Prostate gland (tissue), 2 donors: Measurements from ENCODE around the gene FAM236C.
"Not testable (repeated sequence)": the region's sequence is repeated elsewhere in the genome, so short reads cannot be mapped to it uniquely, and the experiment has no call there.

Experiments
- CTCF ChIP-seq, 4 experiments: fragments of 200-600 bp in 2 of 4; fragments of 450-650 bp in 2 of 4; sonication (generic) in 2 of 4; IDR thresholded peaks; 1 replicate in 3 of 4; 2 replicates in 1 of 4; pipeline ENCODE4 v1.5.1; 2016 to 2019; ENCODE audit warnings: antibody characterized with exemption in 4 of 4, mild to moderate bottlenecking in 2 of 4, moderate library complexity in 2 of 4
- POLR2A ChIP-seq: fragments of 450-650 bp; IDR thresholded peaks from one replicate; pipeline ENCODE4 v1.6.1; 2016; ENCODE audit warnings: antibody characterized with exemption, mild to moderate bottlenecking
- POLR2AphosphoS5 ChIP-seq: sonication (generic); formaldehyde crosslinking; IDR thresholded peaks from one replicate; pipeline ENCODE4 v1.6.1; 2017; ENCODE audit warnings: antibody characterized with exemption

GRCh38 chrX:72882898-72883297, 29.5 kb upstream of the FAM236C start:
- TF ChIP-seq CTCF (IDR thresholded peaks at IDR 0.05); POLR2AphosphoS5; POLR2A: not testable (repeated sequence)
